HepG2 (cell line): ENCODE data around the gene SNX11. TPM values are rescaled to one million over a fixed set of nuclear protein-coding genes. Genes with fewer than 3 reads are reported as not detected.

Experiments used
- CREBL2 ChIP-seq: sonication (generic); formaldehyde crosslinking; IDR thresholded peaks from 2 replicates; pipeline ENCODE4 v1.8.1; 2023; ENCODE audit warnings: missing genetic modification reagents, mild to moderate bottlenecking, borderline replicate concordance
- DBP ChIP-seq: sonication (generic); formaldehyde crosslinking; IDR thresholded peaks from 2 replicates; pipeline ENCODE4 v1.4.0; 2020; ENCODE audit warnings: missing genetic modification reagents; ENCODE audit errors: not compliant biosample characterization
- DNMT3B ChIP-seq: conservative IDR thresholded peaks from 2 replicates; pipeline ENCODE4 v1.6.1; 2016; ENCODE audit warnings: missing biosample characterization, control low read depth
- GATAD1 ChIP-seq: IDR thresholded peaks from 2 replicates; pipeline ENCODE4 v1.6.1; 2016; ENCODE audit warnings: missing genetic modification reagents, missing compliant biosample characterization
- GATAD2A ChIP-seq: IDR thresholded peaks from 2 replicates; pipeline ENCODE4 v1.6.1; 2016
- HBP1 ChIP-seq: IDR thresholded peaks from 2 replicates; pipeline ENCODE4 v1.6.1; 2016; ENCODE audit warnings: low read depth, control low read depth
- HDAC1 ChIP-seq: sonication (generic); formaldehyde crosslinking; IDR thresholded peaks from 2 replicates; pipeline ENCODE4 v1.5.1; 2020; ENCODE audit warnings: mild to moderate bottlenecking, missing genetic modification reagents
- JARID2 ChIP-seq: sonication (generic); formaldehyde crosslinking; IDR thresholded peaks from 2 replicates; pipeline ENCODE4 v1.8.1; 2023; ENCODE audit warnings: missing genetic modification reagents, inconsistent platforms; ENCODE audit not compliant: insufficient replicate concordance
- MEF2D ChIP-seq: sonication (generic); formaldehyde crosslinking; IDR thresholded peaks from 2 replicates; pipeline ENCODE4 v1.5.1; 2020; ENCODE audit warnings: mild to moderate bottlenecking, missing genetic modification reagents
- PHF20 ChIP-seq: sonication (generic); formaldehyde crosslinking; IDR thresholded peaks from 2 replicates; pipeline ENCODE4 v1.5.0; 2020; ENCODE audit warnings: mild to moderate bottlenecking, missing genetic modification reagents
- POGZ ChIP-seq: sonication (generic); formaldehyde crosslinking; IDR thresholded peaks from 2 replicates; pipeline ENCODE4 v1.4.0; 2020; ENCODE audit warnings: mild to moderate bottlenecking, missing genetic modification reagents
- RAD21 ChIP-seq: fragments of 450-650 bp; formaldehyde crosslinking; IDR thresholded peaks from 2 replicates; pipeline ENCODE4 v1.5.0; 2020; ENCODE audit warnings: mild to moderate bottlenecking
- RBM22 ChIP-seq: fragments of 200-400 bp; formaldehyde crosslinking; optimal IDR thresholded peaks from 2 replicates; pipeline ENCODE3; 2017; ENCODE audit warnings: mild to moderate bottlenecking, low read length, moderate library complexity
- RFX5 ChIP-seq: IDR thresholded peaks from 2 replicates; pipeline ENCODE4 v1.6.1; 2011; ENCODE audit warnings: low read depth, low read length, improper control_type of control experiment
- RFXAP ChIP-seq: sonication (generic); formaldehyde crosslinking; IDR thresholded peaks from 2 replicates; pipeline ENCODE4 v1.4.0; 2020; ENCODE audit warnings: missing genetic modification reagents, borderline replicate concordance
- SOX6 ChIP-seq, 2 experiments: fragments of 450-650 bp in 1 of 2; sonication (generic) in 1 of 2; formaldehyde crosslinking in 1 of 2; IDR thresholded peaks; 2 replicates each; pipeline versions ENCODE4 v1.4.0 to v1.6.1; 2017 to 2020; ENCODE audit warnings: antibody characterized with exemption in 1 of 2, mild to moderate bottlenecking in 1 of 2, missing genetic modification reagents in 1 of 2
- ZFAT ChIP-seq: sonication (generic); formaldehyde crosslinking; conservative IDR thresholded peaks from 2 replicates; pipeline ENCODE4 v1.8.1; 2023; ENCODE audit warnings: missing genetic modification reagents, inconsistent platforms
- ZNF136 ChIP-seq: sonication (generic); formaldehyde crosslinking; IDR thresholded peaks from 2 replicates; pipeline ENCODE4 v1.8.1; 2022; ENCODE audit warnings: low read depth, mild to moderate bottlenecking, moderate library complexity, missing genetic modification reagents
- ZNF343 ChIP-seq: sonication (generic); formaldehyde crosslinking; IDR thresholded peaks from 2 replicates; pipeline ENCODE4 v1.4.0; 2020; ENCODE audit warnings: mild to moderate bottlenecking, missing genetic modification reagents
- ZNF709 ChIP-seq: sonication (generic); formaldehyde crosslinking; IDR thresholded peaks from 2 replicates; pipeline ENCODE4 v1.5.0; 2020; ENCODE audit warnings: mild to moderate bottlenecking, missing genetic modification reagents
- polyA plus RNA-seq, 8 experiments: library from polyadenylated mRNA; depleted of rRNA in 3 of 8; stranded (reverse) in 7 of 8; unstranded in 1 of 8; fragments of >200 nt; fragmentation: Illumina TruSeq in 4 of 8; extraction: Trizol in 4 of 8; gene quantifications; 2 replicates each; pipeline versions ENCODE4 v1.2.1 to v1.2.3, GENCODE V29; 2011 to 2016; ENCODE audit warnings: low read depth in 4 of 8, missing spikeins in 1 of 8, mixed read lengths in 1 of 8; ENCODE audit not compliant: insufficient read depth in 1 of 8
- total RNA-seq, 5 experiments: library from RNA; depleted of rRNA; stranded (reverse); fragments of >200 nt; fragmentation: Illumina TruSeq; extraction: Trizol; gene quantifications; 2 replicates each; pipeline ENCODE4 v1.2.3, GENCODE V29; 2016; ENCODE audit warnings: low read depth in 1 of 5
- TF ChIP-seq, protein P1 (sequence below): fragments of 450-650 bp; IDR thresholded peaks from 2 replicates; pipeline ENCODE4 v1.6.1; 2016
- TF ChIP-seq, protein P2 (sequence below): sonication (generic); formaldehyde crosslinking; IDR thresholded peaks from 2 replicates; pipeline ENCODE4 v1.4.0; 2020; ENCODE audit warnings: missing genetic modification reagents

The SNX11 gene
- total and polyA plus RNA-seq, 2 of the 13 experiments (the other 11 are each of a cell fraction or from before 2014, with no cell fraction given): 12.9 to 14.0 TPM

DNA sequence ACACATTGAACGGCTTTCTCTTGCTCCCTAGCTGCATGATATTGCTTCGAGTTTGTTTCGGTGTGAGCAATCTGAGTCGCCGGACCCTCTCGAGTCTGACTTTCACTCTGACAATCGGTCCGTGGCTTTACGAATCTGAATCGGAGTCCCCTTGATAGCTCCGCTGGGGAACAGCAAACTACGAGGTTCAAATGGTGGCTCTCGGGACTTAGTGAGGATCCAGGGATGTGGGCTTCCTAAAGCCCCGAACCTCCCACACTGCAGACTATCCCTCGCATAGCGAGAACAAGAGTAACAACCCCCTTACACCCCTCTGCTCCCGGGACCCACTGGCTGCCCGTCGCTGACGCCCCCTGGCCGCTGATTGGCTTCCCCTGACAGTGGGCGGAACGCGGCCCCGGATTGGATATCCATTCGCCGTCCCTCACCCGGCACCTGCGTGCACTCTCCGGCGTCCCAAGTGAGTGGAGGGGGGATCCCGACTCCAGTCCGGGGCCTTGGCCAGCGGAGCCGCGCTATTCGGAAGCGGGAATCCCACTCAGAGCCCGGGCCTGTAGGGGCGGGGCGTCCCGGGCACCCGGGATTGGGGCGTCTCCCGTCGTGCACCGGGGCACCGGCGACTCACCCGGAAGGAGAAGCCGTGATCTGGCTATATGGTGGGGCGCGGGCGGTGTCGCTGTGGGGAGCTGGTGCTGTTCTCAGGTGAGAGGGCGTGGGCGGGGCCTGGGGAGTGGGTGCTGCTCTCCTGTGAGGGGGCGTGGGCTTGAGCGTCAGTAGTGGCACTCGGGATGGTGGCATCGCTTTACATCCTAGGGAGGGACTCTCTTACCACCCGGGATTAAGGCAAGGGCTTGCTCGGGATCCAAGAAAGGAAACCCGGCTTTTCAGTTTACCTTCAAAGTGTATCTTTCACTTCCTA, at the start of gene SNX11 (continued):
- peak; percentile 36; the same call in 1 of the 2 replicates for TF ChIP-seq DNMT3B (CRISPR knock-in tag)
- peak; percentile 96 for TF ChIP-seq HDAC1 (CRISPR knock-in tag)
- peak; percentile 53; the same call in 1 of the 2 replicates for TF ChIP-seq ZNF709 (CRISPR knock-in tag)
- TF ChIP-seq, protein P1, sequence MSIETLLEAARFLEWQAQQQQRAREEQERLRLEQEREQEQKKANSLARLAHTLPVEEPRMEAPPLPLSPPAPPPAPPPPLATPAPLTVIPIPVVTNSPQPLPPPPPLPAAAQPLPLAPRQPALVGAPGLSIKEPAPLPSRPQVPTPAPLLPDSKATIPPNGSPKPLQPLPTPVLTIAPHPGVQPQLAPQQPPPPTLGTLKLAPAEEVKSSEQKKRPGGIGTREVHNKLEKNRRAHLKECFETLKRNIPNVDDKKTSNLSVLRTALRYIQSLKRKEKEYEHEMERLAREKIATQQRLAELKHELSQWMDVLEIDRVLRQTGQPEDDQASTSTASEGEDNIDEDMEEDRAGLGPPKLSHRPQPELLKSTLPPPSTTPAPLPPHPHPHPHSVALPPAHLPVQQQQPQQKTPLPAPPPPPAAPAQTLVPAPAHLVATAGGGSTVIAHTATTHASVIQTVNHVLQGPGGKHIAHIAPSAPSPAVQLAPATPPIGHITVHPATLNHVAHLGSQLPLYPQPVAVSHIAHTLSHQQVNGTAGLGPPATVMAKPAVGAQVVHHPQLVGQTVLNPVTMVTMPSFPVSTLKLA: 0 out of 2 replicates have a peak, but pooled peaks have one; percentile 16
- peak; percentile 57; the same call in 1 of the 2 replicates for TF ChIP-seq HBP1 (CRISPR knock-in tag)
- TF ChIP-seq CREBL2 (CRISPR knock-in tag): peak; percentile 94; the same call in 1 of the 2 replicates
- no peak for TF ChIP-seq SOX6 (IDR thresholded peaks at IDR 0.05)
- peak; percentile 81 for TF ChIP-seq SOX6 (CRISPR knock-in tag; IDR thresholded peaks at IDR 0.05)
- 0 out of 2 replicates have a peak, but pooled peaks have one; percentile 64 for TF ChIP-seq ZFAT
- TF ChIP-seq RBM22: no peak
- TF ChIP-seq RFXAP (CRISPR knock-in tag): peak; percentile 56; the same call in 1 of the 2 replicates
- peak; percentile 87 for TF ChIP-seq DBP
- peak; percentile 92 for TF ChIP-seq GATAD1
- no peak; the same call in 1 of the 2 replicates for TF ChIP-seq ZNF136 (CRISPR knock-in tag)
- TF ChIP-seq MEF2D (CRISPR knock-in tag): peak; percentile 88; the same call in 1 of the 2 replicates
- TF ChIP-seq, protein P2, sequence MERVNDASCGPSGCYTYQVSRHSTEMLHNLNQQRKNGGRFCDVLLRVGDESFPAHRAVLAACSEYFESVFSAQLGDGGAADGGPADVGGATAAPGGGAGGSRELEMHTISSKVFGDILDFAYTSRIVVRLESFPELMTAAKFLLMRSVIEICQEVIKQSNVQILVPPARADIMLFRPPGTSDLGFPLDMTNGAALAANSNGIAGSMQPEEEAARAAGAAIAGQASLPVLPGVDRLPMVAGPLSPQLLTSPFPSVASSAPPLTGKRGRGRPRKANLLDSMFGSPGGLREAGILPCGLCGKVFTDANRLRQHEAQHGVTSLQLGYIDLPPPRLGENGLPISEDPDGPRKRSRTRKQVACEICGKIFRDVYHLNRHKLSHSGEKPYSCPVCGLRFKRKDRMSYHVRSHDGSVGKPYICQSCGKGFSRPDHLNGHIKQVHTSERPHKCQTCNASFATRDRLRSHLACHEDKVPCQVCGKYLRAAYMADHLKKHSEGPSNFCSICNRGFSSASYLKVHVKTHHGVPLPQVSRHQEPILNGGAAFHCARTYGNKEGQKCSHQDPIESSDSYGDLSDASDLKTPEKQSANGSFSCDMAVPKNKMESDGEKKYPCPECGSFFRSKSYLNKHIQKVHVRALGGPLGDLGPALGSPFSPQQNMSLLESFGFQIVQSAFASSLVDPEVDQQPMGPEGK (CRISPR knock-in tag): peak; percentile 79
- TF ChIP-seq JARID2 (CRISPR knock-in tag): peak; percentile 6
- peak; percentile 69 for TF ChIP-seq GATAD2A
- TF ChIP-seq RAD21: peak; percentile 20; the same call in 1 of the 2 replicates
- TF ChIP-seq POGZ: peak; percentile 91
- peak; percentile 93 for TF ChIP-seq PHF20 (CRISPR knock-in tag)
- TF ChIP-seq RFX5: peak; percentile 77; the same call in 1 of the 2 replicates
- TF ChIP-seq ZNF343 (CRISPR knock-in tag): no peak
